COLO829 (cell line): ENCODE data around the gene CHRM5.
"Not testable (repeated sequence)": the region's sequence is repeated elsewhere in the genome, so short reads cannot be mapped to it uniquely, and the experiment has no call there.

Experiments
- DNase-seq: peaks from one replicate; pipeline ENCODE4 v3.0.0; 2012; ENCODE audit warnings: low spot score

The CHRM5 gene

DNA sequence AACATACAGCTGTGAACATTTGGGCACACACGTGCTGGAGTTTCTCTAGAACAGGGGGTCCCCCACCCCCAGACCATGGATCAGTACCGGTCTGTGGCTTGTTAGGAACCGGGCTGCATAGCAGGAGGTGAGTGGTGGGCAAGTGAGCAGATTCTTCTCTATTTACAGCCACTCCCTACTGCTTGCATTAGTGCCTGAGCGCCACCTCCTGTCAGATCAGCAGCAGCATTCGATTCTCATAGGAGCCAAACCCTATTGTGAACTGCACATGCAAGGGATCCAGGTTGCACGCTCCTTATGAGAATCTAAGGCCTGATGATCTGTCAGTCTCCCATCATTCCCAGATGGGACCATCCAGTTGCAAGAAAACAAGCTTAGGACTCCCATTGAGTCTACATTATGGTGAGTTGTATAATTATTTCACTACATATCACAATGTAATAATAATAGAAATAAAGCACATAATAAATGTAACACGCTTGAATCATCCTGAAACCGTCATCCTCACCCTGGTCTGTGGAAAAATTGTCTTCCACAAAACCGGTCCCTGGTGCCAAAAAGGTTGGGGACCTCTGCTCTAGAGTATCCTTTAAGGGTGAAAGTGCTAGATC, 25.8 kb downstream of the CHRM5 start:
- no peak for DNase-seq

DNA sequence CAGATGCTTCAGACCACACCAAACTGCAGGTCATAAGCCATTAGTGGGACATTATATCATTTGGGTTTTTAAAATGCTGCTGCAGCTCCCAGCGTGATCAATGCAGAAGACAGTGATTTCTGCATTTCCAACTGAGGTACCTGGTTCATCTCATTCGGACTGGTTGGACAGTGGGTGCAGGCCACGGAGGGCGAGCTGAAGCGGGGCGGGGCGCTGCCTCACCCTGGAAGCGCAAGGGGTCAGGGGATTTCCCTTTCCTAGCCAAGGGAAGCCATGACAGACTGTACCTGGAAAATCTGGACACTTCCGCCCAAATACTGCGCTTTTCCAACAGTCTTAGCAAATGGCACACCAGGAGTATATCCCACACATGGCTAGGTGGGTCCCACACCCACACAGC, 27.4 kb downstream of the CHRM5 start:
- DNase-seq, result not testable (repeated sequence)

DNA sequence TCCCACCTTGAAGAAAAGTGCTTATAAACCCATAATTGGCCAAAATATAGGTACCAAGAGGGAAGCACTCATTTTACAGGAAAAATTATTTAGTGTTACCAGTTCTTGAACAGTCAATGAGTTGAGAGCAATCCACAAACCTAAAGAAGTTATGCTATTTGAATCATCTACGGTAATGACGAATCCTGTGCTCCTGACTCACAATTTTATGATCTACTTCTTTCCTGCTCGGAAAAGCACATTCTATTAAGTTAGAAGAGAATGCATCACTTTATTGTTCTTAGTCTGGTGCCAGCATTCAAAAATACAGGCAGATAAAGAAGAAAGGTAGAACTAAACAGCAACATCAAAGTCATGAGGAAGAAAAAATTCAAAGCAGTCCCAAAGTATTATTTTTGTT, 33.2 kb downstream of the CHRM5 start:
- DNase-seq, result no peak

DNA sequence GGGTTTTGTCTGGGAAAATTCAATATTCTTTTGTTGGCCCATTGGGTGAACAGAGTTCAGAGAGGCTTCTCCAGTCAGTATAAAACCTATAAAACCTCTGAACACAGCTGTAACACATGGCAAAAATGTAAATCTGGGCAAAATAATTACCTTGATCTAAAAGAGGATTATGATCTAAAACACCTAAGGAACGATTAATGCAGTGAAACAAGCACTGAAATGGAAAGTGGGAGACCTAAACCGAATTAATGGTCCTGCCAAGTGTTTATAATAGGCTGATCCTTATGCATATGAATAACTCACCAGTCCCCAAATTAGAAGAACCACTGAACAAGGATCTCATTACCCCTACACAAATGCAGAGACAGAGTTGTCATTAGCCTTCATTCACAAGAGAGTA, 38.1 kb downstream of the CHRM5 start:
- DNase-seq, result no peak

DNA sequence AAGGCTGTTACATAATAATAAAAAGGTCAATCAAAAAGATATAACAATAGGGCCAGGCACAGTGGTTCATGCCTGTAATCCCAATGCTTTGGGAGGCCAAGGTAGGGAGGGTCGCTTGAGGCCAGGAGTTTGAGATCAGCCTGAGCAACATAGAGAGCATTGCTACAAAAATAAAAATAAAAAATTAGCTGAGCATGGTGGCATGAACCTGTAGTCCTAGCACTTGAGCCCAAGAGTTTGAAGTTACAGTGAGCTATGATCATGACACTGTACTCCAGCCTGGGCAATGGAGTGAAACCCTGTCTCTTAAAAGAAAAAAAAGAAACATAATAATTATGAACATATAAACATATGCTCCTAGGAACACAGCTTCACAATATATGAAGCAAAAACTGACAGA, 41.4 kb downstream of the CHRM5 start:
- no peak for DNase-seq

DNA sequence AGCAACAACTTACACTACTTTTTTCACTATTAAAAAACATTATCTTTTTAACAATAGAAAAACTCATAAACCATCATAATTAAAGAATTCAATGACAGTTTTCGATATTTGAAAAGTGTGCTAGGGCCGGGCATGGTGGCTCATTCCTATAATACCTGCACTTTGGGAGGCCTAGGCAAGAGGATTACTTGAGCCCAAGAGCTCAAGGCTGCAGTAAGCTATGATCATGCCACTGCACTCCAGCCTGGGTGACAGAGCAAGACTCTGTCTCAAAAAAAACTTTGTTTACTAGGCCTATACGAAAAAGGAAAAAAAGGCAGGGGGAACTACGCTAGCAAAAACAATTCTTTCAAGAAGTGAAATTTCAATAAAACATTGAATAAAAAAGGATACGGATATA, 42.6 kb downstream of the CHRM5 start:
- DNase-seq, result no peak

DNA sequence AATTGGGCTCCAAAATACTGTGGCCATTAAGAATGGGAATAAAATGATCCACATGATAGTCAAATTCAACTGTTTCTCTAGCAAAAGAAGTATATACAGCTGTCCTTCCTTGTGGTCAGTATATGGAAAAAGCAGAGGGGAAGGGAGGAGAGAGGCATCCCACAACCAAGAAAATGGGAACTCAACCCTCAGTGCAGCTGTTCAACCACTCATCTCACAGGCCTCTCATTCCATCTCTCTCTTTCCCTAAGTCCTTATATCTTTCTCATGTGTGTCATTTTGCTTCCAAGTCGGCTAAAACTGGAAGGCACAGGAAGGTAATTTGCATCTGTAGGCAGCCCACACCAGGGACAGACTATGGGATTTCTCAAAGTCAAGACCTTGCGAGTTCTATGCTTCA, 43.2 kb downstream of the CHRM5 start:
- no peak for DNase-seq

DNA sequence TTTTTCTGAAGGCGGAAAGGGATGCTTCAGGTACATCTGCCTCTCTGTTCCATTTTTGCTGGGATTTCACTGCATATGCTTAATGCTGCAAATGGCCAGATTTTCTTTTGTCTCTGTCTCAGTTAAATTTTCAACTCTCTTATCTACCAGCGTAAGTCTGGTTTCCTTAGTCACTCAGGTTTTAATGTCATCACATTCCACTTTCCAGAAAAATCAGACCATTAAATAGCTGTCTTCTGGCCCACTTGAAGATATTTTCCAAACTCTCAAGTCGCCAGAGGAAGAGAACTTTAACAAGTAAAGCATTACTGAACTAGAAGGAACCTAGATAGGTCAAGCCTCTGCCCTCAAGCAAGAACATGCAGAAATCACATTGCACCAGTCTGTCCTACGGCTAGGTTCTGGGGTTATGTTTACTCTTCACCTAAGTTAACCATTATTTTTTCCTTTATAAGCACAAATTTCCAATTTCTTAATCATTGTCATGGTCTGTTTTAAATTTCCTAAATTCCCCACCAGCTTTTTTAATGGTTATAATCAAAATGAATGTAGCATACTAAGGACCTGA, 44.2 kb downstream of the CHRM5 start:
- no peak for DNase-seq

DNA sequence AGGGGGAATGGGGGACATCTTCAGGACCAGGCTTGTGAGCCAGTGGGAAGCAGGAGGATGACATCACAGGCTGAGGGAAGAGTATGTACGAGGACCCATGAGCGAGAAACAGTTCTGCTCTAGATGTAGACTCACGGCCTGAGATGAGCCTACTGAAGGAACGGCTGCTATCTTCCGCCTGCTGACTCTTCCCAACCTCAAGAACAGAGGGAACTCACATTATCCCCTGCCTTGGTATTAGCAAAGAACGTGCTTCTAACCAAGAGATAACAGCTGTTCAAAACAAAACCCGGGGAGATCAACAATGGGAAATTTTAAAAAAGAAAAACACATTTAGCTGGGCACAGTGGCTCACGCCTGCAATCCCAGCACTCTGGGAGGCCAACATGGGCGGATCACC, 45.4 kb downstream of the CHRM5 start:
- no peak for DNase-seq

DNA sequence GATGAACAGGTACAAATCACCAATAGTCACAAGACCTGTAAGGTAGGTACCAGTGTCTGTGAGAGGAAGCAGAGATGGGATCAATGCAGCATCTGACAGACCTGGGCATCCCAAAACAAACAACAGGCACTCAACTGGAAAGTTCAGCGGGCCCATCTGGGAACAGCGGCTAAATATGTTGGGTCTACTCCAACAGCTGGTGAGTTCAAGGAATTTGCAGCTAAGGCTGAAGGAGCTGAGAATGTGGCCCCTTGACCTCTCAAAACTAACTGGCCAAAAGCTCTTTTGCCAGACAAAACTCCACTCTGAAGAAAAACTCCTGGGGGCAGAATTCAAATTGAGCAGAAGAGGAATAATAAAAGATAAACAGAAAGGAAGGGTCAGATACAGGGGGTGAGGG, 46.3 kb downstream of the CHRM5 start:
- no peak for DNase-seq

DNA sequence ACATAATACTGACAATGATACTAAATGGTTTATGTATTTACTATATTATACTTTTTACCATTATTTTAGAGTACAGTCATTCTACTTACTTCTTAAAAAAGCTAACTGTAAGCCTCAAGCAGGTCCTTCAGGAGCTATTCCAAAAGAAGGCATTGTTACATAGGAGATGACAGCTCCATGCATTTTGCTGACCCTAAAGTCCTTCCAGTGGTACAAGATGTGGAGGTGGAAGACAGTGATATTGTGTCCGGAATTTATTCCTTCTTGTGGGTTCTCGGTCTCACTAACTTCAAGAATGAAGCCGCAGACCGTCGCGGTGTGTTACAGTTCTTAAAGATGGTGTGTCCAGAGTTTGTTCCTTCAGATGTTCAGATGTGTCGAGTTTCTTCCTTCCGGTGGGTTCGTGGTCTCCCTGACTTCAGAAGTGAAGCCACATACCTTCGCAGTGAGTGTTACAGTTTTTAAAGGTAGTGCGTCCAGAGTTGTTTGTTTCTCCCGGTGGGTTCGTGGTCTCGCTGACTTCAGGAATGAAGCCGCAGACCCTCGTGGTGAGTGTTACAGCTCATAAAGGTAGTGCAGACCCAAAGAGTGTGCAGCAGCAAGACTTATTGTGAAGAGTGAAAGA, 49.8 kb downstream of the CHRM5 start:
- no peak for DNase-seq

DNA sequence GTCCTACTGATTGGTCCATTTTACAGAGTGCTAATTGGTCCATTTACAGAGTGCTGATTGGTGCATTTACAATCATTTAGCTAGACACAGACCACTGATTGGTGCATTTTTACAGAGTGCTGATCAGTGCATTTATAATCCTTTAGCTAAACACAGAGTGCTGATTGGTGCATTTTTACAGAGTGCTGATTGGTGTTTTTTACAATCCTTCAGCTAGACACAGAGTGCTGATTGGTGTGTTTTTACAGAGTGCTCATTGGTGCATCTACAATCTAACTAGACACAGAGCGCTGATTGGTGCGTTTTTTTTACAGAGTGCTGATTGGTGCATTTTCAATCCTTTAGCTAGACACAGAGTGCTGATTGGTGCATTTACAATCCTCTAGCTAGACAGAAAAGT, 50.4 kb downstream of the CHRM5 start:
- DNase-seq, result not testable (repeated sequence)

DNA sequence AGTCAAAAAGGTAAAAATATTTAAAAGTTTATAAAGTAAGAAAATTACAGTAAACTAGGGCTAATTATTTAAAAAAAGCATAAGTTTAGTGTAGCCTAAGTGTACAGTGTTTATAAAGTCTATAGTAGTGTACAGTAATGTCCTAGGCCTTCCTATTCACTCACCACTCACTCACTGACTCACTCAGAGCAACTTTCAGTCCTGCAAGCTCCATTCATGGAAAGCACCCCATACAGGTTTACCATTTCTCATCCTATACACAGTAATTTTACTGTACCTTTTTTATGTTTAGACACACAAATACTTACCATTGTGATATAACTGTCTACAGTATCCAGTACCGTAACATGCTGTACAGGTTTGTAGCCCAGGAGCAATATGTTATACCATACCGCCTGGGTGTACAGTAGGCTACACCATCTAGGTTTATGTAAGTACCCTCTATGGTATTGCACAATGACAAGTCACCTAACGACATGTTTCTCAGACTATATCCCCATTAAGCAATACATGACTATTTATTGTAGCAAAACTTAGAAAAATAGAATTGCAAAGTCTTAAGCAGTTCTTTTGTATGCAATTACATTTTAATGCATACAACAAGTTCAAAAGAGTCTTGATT, 51.2 kb downstream of the CHRM5 start:
- no peak for DNase-seq

DNA sequence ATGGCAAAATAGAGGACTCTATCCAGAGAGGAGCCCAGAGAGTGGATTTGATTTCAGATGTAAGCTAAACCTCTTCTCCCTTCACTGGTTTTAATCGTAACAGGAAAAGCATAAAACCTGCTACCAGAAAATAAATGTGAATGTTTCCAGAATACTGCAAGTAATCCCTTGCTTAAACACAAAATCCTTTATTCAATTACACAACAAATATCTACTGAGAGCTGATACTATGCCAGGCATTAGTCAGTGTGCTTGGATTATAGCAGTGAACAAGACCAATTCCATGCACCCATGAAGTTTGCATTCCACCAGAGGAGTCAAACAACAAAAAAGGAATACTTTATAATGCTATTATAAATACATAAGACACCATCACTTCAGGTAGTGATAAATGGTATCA, 55.6 kb downstream of the CHRM5 start:
- DNase-seq, result no peak

DNA sequence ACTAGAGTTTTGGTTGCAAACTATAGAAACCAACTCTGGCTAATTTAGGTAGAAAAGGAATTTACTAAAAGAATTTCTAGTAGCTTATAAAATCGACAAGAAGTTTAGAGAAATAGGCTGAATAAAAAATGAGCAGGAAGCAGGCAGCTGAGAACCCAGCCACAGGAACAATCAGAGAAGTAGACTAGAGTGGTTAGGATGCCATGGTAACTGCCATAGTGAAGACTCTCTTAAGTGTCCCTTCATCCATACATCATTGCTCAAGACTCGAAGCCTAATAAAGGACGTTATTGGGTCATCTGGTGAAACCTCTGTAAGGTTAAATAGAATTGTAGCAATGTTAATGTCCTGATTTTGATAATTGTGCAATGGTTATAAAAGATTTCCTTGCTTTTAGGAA, 57.0 kb downstream of the CHRM5 start:
- no peak for DNase-seq

DNA sequence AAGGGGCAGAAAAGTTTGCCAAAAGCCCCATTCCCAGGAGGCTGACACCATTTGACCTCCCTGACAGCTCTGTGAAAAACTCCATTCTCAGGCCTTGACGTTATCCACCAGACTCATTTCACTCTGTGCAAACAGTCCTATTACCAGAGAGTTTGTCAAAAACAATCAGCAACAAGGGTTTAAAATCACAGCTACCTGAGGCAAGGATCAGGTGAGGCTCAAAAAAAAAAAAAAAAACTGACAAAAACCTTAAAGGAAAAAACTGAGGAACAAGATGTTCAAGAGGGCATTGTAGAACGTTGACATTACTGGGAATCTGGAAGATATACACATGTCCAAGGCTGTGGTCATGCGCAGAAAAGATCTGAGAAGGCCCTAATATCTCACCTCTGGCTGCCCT, 59.3 kb downstream of the CHRM5 start:
- no peak for DNase-seq

DNA sequence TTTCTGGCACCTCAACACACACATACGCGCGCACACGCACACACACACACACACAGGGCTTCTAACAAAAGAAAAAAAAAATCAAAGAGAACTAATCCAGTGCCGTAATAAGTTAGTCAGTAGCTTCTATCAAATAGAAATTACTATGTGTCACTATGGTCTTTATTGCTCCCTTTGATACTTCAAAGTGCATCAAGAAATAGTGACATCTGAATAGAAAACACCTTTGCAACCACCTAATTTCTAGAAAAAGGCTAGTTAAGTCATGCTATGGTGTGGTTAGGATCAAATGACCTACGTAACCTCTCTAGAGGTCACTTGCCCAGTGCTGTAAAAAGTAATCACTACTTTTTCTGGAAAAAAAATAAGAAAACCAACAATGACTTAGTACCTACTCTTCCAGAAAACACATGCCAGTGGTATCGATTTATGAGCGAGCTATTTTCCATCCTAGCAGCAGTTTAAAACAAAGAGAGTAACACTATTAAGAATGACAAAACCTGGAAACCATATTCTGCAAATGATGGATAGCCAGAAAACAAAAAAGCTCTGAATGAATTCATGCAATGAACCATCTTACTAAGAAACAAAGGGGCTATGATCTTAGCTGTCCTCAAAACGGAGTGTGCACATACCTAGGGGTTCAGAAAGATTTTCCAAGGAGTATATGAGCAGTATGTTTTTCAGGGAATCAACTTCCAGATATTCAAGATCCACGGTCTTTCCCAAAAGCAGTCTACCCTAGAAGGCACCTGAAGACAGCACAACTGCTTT, 63.9 kb downstream of the CHRM5 start:
- no peak for DNase-seq

DNA sequence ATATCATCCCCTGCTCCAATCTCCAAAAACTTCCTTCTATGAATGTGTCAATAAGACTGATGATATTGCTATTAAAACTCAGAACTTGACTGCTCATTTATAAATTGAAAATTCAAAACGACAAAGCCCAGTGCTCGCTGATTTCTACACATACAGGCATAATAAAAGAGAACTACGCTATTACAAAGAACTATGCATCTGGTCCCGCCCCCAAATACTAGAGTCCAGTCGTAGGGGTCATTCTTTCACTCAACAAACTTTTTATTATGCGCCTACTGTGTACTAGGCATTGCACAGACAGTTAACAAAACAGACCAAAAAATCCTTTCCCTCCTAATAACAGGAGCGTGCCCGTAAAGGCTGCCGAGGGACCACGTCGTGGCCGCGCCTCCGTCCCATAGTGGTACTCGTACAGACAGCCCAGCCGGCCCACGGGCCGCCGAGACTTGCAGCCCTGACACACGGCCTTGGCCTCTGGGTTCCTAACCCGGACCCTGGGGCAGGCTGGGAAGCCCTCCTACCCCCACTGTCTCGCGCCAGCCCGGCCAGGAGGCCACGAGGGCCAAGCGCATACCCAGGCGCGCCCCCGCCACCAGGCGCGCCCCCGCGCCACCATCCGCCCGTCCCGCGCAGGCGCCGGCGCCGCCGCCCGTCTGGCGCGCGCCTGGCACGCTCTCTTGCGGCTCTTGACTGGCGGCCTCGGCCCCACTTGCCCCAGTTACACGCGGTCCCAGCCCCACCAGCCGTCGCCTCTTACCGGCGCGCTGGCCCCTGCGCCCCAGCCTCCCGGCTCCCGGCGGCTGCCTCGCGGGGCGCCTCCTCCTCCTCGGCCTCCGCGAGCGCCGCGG, 70.0 kb downstream of the CHRM5 start:
- DNase-seq, result peak; percentile 27

DNA sequence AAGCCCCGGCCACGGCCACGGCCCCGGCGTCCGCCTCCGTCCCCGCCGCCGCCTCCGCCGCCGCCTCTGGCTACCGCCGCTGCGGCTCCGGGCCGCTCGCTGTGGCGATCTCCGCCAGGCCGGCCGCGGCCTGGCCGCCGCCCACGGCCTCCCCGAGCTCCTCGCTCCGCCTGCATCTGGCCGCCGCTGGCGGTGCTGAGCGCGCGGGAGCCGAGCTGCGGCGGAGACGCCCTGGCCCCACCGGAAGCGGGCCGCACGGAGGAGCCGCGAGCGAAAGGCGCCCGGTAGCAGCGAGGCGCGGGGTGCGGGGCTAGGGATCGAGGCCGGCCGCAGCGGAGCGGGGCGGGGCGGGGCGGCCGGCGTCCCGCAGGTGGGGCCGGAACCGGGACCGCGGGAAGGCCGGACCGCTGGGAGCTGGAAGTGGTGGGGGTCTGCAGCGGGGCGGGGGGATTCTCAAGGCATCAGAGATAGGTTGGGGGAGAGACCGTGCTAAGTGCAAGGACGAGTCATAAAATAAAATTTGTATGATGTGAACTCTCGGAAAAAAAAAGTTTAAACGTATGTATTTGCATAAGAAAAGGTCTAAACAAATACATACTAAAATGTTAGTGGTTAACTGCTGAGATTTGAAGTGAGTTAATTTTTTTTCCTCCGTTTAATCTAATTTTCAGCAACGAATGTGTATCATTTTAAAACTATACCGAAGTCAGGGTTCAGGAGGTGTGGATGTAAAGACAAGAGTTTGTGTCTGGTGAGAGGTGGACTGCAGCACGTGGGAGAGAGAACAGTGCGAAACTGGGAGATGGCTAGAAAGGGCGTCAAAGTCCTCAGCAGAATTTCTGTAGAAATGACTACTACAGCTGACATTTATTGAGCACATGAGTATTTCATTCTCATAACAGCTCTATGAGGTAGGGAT, 70.8 kb downstream of the CHRM5 start, which contains the start of gene AVEN:
Gene AVEN (minus strand): TSS at position 334 of the 919 bp plus-strand sequence. CDS start 158 bp downstream, at position 176.
- DNase-seq, result no peak

DNA sequence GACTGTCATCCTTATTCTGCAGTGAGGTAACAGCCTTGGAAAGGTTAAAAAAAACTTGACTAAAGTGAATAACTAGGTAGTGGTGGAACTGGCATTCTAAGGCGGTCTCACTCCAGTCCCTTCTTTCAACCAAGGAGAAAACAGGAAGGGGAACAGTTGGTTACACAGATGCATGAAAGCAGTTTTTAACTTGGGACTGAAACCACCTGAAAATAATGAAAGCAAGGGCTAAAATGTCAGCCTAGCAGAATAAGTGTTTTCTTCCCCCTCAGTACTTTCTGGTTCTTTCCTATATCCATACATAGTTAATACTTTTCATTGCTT, 71.5 kb downstream of the CHRM5 start:
- DNase-seq, result no peak

DNA sequence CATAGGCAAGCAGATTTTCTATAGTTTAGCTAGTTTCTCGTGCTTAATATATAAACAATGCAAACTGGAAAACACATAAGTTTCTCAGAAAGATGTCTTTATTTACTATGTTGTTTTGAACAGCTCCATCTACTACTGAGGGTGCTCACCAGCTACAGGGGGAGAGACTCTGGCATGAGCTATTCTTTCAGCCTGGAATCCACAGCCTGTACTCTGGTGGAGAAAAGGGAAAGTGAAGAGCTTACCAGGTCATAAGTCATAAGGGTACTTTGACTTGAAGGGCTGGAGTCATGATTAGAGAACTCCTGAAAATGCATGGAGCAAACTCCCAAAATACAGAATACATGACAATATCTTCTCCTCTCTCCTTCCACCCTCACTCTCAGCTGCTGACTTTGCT, 75.1 kb downstream of the CHRM5 start:
- DNase-seq, result no peak
